GM12873 (cell line): Measurements from ENCODE around the gene C1QTNF5.

Experiments
- CTCF ChIP-seq: IDR thresholded peaks from 2 replicates; pipeline ENCODE4 v1.5.1; 2012; ENCODE audit warnings: low read depth, mild to moderate bottlenecking, moderate library complexity, low read length, control low read depth; ENCODE audit not compliant: insufficient read depth; ENCODE audit errors: missing control alignments

Gene C1QTNF5

GRCh38 chr11:119375337-119376196 lies 34.9 kb upstream of the C1QTNF5 start:
- TF ChIP-seq CTCF = no peak

GRCh38 chr11:119374632-119375336 lies 34.1 kb upstream of the C1QTNF5 start:
- no peak for TF ChIP-seq CTCF

- TF ChIP-seq CTCF = peak; percentile 88
These were observed 33.4 kb upstream of the C1QTNF5 start for GRCh38 chr11:119373921-119374631.

- no peak for TF ChIP-seq CTCF
These were observed 32.6 kb upstream of the C1QTNF5 start for GRCh38 chr11:119373059-119373920.

GRCh38 chr11:119372260-119373058 lies 31.8 kb upstream of the C1QTNF5 start:
- TF ChIP-seq CTCF = no peak

- peak; percentile 31 for TF ChIP-seq CTCF
These were observed 31.1 kb upstream of the C1QTNF5 start for GRCh38 chr11:119371778-119372182.
